GM23338 (cell line): ENCODE measurements around the gene GSTM1. TPM values are rescaled to one million over a fixed set of nuclear protein-coding genes. Genes with fewer than 3 reads are reported as not detected.
A peak's percentile ranks its signal among the peaks of the same experiment; 100 is the strongest.
"Not testable (repeated sequence)": the region's sequence is repeated elsewhere in the genome, so short reads cannot be mapped to it uniquely, and the experiment has no call there.

Experiments
- ATAC-seq: fragments of 200-7000 bp; cut with Tn5 transposase; 3 replicates; pipeline ENCODE4 v1.9.1; 2020
- DNase-seq: peaks from one replicate; pipeline ENCODE4 v3.0.0-alpha.2; 2015; ENCODE audit warnings: low spot score
- H2AFZ ChIP-seq: fragments of 200-600 bp; sonication (generic); 2 replicates; pipeline ENCODE4 v1.8.0; 2016; ENCODE audit warnings: antibody characterized with exemption, mild to moderate bottlenecking, moderate library complexity
- H3F3A ChIP-seq: fragments of 200-600 bp; sonication (generic); replicated peaks from 2 replicates; pipeline ENCODE4 v1.8.0; 2017; ENCODE audit warnings: antibody characterized with exemption, mixed run types, low read depth
- H3K27ac ChIP-seq: fragments of 200-600 bp; sonication (generic); 2 replicates; pipeline ENCODE4 v1.6.1; 2016; ENCODE audit warnings: low read depth
- H3K27me3 ChIP-seq: fragments of 200-600 bp; sonication (generic); 2 replicates; pipeline ENCODE4 v1.8.0; 2016; ENCODE audit warnings: mild to moderate bottlenecking, mixed run types, moderate library complexity; ENCODE audit not compliant: insufficient read depth
- H3K36me3 ChIP-seq: fragments of 200-600 bp; sonication (generic); 2 replicates; pipeline ENCODE4 v1.8.0; 2016; ENCODE audit warnings: mild to moderate bottlenecking; ENCODE audit not compliant: insufficient read depth
- H3K4me1 ChIP-seq: fragments of 200-600 bp; sonication (generic); 2 replicates; pipeline ENCODE4 v1.8.0; 2016; ENCODE audit warnings: mild to moderate bottlenecking, moderate library complexity; ENCODE audit not compliant: insufficient read depth
- H3K4me2 ChIP-seq: fragments of 200-600 bp; sonication (generic); 2 replicates; pipeline ENCODE4 v1.7.1; 2017; ENCODE audit warnings: mixed run types
- H3K4me3 ChIP-seq: fragments of 200-600 bp; sonication (generic); 2 replicates; pipeline ENCODE4 v1.6.1; 2016; ENCODE audit warnings: mixed run types
- H3K79me2 ChIP-seq: fragments of 200-600 bp; sonication (generic); replicated peaks from 2 replicates; pipeline ENCODE4 v1.8.0; 2017; ENCODE audit warnings: mild to moderate bottlenecking; ENCODE audit not compliant: insufficient read depth
- H3K9me2 ChIP-seq: fragments of 200-600 bp; sonication (generic); 2 replicates; pipeline ENCODE4 v1.8.0; 2017; ENCODE audit not compliant: insufficient read depth
- H4K20me1 ChIP-seq: fragments of 200-600 bp; sonication (generic); replicated peaks from 2 replicates; pipeline ENCODE4 v1.8.0; 2017; ENCODE audit warnings: mild to moderate bottlenecking; ENCODE audit not compliant: insufficient read depth
- H3K27ac Mint-ChIP-seq: 2 replicates; pipeline ENCODE4 v1.8.0; 2020; ENCODE audit warnings: inconsistent platforms, mild to moderate bottlenecking, moderate library complexity, mixed read lengths
- H3K27me3 Mint-ChIP-seq: 3 replicates; pipeline ENCODE4 v1.8.0; 2022; ENCODE audit warnings: low read depth, mild to moderate bottlenecking, moderate library complexity, mixed read lengths, inconsistent platforms; ENCODE audit not compliant: insufficient read depth, poor library complexity
- H3K36me3 Mint-ChIP-seq: 3 replicates; pipeline ENCODE4 v1.8.0; 2021; ENCODE audit warnings: low read depth, mild to moderate bottlenecking, inconsistent platforms, moderate library complexity, mixed read lengths
- H3K4me1 Mint-ChIP-seq: 3 replicates; pipeline ENCODE4 v1.8.0; 2020; ENCODE audit warnings: mild to moderate bottlenecking, inconsistent platforms, mixed read lengths
- H3K4me3 Mint-ChIP-seq: 3 replicates; pipeline ENCODE4 v1.8.0; 2021; ENCODE audit warnings: moderate library complexity, mild to moderate bottlenecking, inconsistent platforms, mixed read lengths
- H3K9me3 Mint-ChIP-seq: 3 replicates; pipeline ENCODE4 v1.8.0; 2020; ENCODE audit warnings: moderate library complexity, mild to moderate bottlenecking, inconsistent platforms, mixed read lengths
- CREB1 ChIP-seq: fragments of 250-450 bp; sonication (Bioruptor Pico); IDR thresholded peaks from 2 replicates; pipeline ENCODE4 v1.5.0; 2020; ENCODE audit warnings: low read depth, mild to moderate bottlenecking, moderate library complexity
- EZH2 ChIP-seq: fragments of 200-600 bp; sonication (generic); IDR thresholded peaks from one replicate; pipeline ENCODE4 v1.8.0; 2017; ENCODE audit warnings: antibody characterized with exemption, mild to moderate bottlenecking, low read depth; ENCODE audit not compliant: unreplicated experiment
- JUNB ChIP-seq: IDR thresholded peaks from one replicate; pipeline ENCODE4 v1.6.1; 2016; ENCODE audit warnings: antibody characterized with exemption; ENCODE audit not compliant: unreplicated experiment
- NANOG ChIP-seq: IDR thresholded peaks from 2 replicates; pipeline ENCODE4 v1.6.1; 2016; ENCODE audit warnings: antibody characterized with exemption, borderline replicate concordance
- POLR2AphosphoS5 ChIP-seq: IDR thresholded peaks from 2 replicates; pipeline ENCODE4 v1.6.1; 2016; ENCODE audit warnings: antibody characterized with exemption, low read depth
- STAT1 ChIP-seq: IDR thresholded peaks from one replicate; pipeline ENCODE4 v1.6.1; 2016; ENCODE audit warnings: antibody characterized with exemption; ENCODE audit not compliant: unreplicated experiment
- ZNF331 ChIP-seq: fragments of 250-450 bp; sonication (Bioruptor Pico); IDR thresholded peaks from 2 replicates; pipeline ENCODE4 v1.5.0; 2020; ENCODE audit warnings: low read depth, mild to moderate bottlenecking, moderate library complexity
- polyA plus RNA-seq: library from polyadenylated mRNA; unstranded; fragments of >200 nt; fragmentation: Nextera tagmentation; extraction: Ambion mirVana; gene quantifications from 2 replicates; pipeline ENCODE4 v1.2.1, GENCODE V29; 2016
- total RNA-seq: library from RNA; depleted of rRNA; stranded (reverse); fragments of >200 nt; shearing (Covaris generic); gene quantifications from 2 replicates; pipeline ENCODE4 v1.2.3, GENCODE V29; 2014
- TF ChIP-seq, protein P1 (sequence below), 2 experiments: fragments of 200-600 bp in 1 of 2; sonication (generic) in 1 of 2; conservative IDR thresholded peaks; 2 replicates each; pipeline versions ENCODE4 v1.5.1 to v1.6.1; 2016 to 2017; ENCODE audit warnings: antibody characterized with exemption in 2 of 2, low read depth in 2 of 2, mild to moderate bottlenecking in 2 of 2, moderate library complexity in 1 of 2
- TF ChIP-seq, protein P2 (sequence below): IDR thresholded peaks from one replicate; pipeline ENCODE4 v1.6.1; 2018; ENCODE audit warnings: antibody characterized with exemption; ENCODE audit not compliant: unreplicated experiment
- TF ChIP-seq, protein P3 (sequence below): IDR thresholded peaks from 2 replicates; pipeline ENCODE4 v1.6.1; 2016; ENCODE audit warnings: antibody characterized with exemption

The GSTM1 gene
- total and polyA plus RNA-seq, 2 experiments from 2014 or later, result not detected

DNA sequence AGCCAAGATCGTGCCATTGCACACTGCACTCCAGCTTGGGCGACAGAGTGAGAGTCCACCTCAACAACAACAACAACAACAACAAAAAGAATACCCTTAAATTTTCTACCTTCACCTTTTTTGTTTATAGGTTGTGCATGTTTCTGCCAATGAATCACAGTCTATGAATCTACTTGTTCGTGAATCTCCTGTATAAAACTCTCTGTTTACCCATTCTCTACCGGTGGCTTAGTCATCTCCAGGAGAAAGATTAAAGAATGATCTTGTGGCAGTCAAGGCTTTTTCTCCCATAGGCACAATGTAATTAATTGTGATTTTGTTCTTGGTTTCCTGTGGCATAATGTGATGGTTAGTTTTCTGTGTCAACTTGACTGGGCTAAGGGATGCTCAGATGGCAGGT is 10.2 kb downstream of the GSTM1 start:
- not testable (repeated sequence) for ATAC-seq, H3K9me2 ChIP-seq, H3K27ac ChIP-seq, H3K27me3 Mint-ChIP-seq, H2AFZ ChIP-seq, H3K4me3 ChIP-seq, H3F3A ChIP-seq, H3K27ac Mint-ChIP-seq, H3K36me3 ChIP-seq, H3K9me3 Mint-ChIP-seq, H3K79me2 ChIP-seq, H3K4me2 ChIP-seq, H4K20me1 ChIP-seq, DNase-seq, H3K4me3 Mint-ChIP-seq, H3K4me1 Mint-ChIP-seq, H3K36me3 Mint-ChIP-seq, H3K27me3 ChIP-seq, H3K4me1 ChIP-seq

DNA sequence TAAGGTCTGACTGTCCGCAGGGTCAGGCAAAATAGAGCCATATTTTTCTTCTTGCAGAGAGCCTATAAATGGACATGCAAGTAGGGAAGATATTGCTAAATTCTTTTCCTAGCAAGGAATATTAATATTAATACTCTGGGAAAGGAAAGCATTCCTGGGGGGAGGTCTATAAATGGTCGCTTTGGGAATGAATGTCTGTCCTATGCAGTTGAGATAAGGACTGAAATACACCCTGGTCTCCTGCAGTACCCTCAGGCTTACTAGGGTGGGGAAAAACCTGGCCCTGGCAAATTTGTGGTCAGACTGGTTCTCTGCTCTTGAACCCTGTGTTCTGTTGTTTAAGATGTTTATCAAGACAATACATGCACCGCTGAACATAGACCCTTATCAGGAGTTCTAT is 15.3 kb downstream of the GSTM1 start:
- H3K27ac ChIP-seq, H4K20me1 ChIP-seq, H3K4me1 ChIP-seq, H3K27me3 ChIP-seq, H3K4me3 ChIP-seq, H3K9me2 ChIP-seq, H3K27me3 Mint-ChIP-seq, H3K79me2 ChIP-seq, H3K36me3 ChIP-seq, H3K4me2 ChIP-seq, H2AFZ ChIP-seq, H3K27ac Mint-ChIP-seq, H3K4me3 Mint-ChIP-seq, H3F3A ChIP-seq, H3K4me1 Mint-ChIP-seq, ATAC-seq, H3K36me3 Mint-ChIP-seq: not testable (repeated sequence)
- H3K9me3 Mint-ChIP-seq, result peaks cover 10% of the 10 kb centered on the region
- DNase-seq, result peak; percentile 0

DNA sequence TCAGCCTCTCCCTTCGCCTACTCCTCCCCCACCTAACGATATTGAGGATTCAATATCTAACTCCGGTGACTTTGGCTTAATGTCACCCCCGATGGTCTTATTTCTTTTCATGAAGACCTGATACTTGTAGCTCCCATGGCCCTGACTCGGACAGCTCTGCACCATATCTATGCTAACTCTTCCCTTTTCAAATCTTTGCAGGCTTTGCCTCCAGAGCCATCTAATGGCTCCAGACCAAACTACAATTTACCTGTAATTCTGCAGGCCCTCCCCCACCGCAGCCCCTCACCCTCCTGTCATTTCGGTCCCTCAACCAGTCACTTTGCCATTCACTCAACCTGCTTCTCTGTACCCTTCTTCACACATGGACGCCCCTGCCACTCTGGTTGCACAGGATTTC is 16.6 kb downstream of the GSTM1 start:
- Mint-ChIP-seq H3K27me3 (peaks cover 3% of the 10 kb centered on the region), H3K4me1 (peaks cover 2% of the 10 kb centered on the region; the same call in 1 of the 3 replicates), H3K4me3 (no peak overlapping the region), H3K9me3 (peaks cover 23% of the 10 kb centered on the region), H3K36me3 (peaks cover 8% of the 10 kb centered on the region; the same call in 2 of the 3 replicates), H3K27ac (no peak overlapping the region)
- DNase-seq, result peak; percentile 55
- TF ChIP-seq, protein P1, sequence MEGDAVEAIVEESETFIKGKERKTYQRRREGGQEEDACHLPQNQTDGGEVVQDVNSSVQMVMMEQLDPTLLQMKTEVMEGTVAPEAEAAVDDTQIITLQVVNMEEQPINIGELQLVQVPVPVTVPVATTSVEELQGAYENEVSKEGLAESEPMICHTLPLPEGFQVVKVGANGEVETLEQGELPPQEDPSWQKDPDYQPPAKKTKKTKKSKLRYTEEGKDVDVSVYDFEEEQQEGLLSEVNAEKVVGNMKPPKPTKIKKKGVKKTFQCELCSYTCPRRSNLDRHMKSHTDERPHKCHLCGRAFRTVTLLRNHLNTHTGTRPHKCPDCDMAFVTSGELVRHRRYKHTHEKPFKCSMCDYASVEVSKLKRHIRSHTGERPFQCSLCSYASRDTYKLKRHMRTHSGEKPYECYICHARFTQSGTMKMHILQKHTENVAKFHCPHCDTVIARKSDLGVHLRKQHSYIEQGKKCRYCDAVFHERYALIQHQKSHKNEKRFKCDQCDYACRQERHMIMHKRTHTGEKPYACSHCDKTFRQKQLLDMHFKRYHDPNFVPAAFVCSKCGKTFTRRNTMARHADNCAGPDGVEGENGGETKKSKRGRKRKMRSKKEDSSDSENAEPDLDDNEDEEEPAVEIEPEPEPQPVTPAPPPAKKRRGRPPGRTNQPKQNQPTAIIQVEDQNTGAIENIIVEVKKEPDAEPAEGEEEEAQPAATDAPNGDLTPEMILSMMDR (conservative IDR thresholded peaks at IDR 0.05; ENCODE audit: low read depth in 2 of 2), result peak in 1 of 2 experiments; percentile 61; a peak in 3 of 4 replicates
- no peak for TF ChIP-seq ZNF331 (CRISPR knock-in tag)
- Histone ChIP-seq H3K27me3 (no peaks in the 10 kb centered on the region), H3K36me3 (no peaks in the 10 kb centered on the region; the same call in 1 of the 2 replicates), H4K20me1 (no peaks in the 10 kb centered on the region), H3K4me3 (no peak overlapping the region), H3K4me1 (no peaks in the 10 kb centered on the region), H3K9me2 (no peaks in the 10 kb centered on the region), H3K4me2 (no peak overlapping the region), H3F3A (no peaks in the 10 kb centered on the region), H3K27ac (no peak overlapping the region), H2AFZ (no peak overlapping the region), H3K79me2 (no peaks in the 10 kb centered on the region)
- peak; percentile 67 for ATAC-seq

DNA sequence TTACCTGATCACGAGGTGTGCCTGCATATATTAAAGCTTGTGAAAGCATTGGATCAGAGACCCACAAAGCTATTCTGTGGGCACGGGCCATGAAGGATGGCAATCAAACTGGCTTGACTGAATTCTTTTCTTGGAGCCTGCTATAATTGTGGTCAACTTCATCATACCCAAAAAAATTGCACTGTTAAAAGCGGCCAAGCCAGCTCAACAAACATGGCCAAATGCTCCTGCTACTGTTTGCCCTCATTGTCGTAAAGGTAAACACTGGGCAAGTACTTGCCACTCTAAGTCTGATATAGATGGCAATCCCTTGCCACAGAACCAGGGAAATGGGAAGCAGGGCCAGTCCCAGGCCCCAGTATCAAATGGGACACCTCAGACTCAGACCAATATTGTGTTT is 17.8 kb downstream of the GSTM1 start:
- Histone ChIP-seq H3F3A (no peaks in the 10 kb centered on the region), H2AFZ (no peak overlapping the region), H3K36me3 (no peaks in the 10 kb centered on the region; the same call in 1 of the 2 replicates), H3K9me2 (no peaks in the 10 kb centered on the region), H3K4me1 (no peaks in the 10 kb centered on the region), H3K79me2 (no peaks in the 10 kb centered on the region), H3K4me2 (no peak overlapping the region), H3K4me3 (no peak overlapping the region), H3K27ac (no peak overlapping the region), H3K27me3 (no peaks in the 10 kb centered on the region), H4K20me1 (no peaks in the 10 kb centered on the region)
- DNase-seq, result no peak
- Mint-ChIP-seq H3K4me1 (peaks cover 2% of the 10 kb centered on the region; the same call in 1 of the 3 replicates), H3K36me3 (peaks cover 10% of the 10 kb centered on the region; the same call in 2 of the 3 replicates), H3K4me3 (no peak overlapping the region), H3K27me3 (peaks cover 7% of the 10 kb centered on the region), H3K27ac (no peak overlapping the region), H3K9me3 (peaks cover 28% of the 10 kb centered on the region)
- no peak for ATAC-seq
- TF ChIP-seq, protein P2, sequence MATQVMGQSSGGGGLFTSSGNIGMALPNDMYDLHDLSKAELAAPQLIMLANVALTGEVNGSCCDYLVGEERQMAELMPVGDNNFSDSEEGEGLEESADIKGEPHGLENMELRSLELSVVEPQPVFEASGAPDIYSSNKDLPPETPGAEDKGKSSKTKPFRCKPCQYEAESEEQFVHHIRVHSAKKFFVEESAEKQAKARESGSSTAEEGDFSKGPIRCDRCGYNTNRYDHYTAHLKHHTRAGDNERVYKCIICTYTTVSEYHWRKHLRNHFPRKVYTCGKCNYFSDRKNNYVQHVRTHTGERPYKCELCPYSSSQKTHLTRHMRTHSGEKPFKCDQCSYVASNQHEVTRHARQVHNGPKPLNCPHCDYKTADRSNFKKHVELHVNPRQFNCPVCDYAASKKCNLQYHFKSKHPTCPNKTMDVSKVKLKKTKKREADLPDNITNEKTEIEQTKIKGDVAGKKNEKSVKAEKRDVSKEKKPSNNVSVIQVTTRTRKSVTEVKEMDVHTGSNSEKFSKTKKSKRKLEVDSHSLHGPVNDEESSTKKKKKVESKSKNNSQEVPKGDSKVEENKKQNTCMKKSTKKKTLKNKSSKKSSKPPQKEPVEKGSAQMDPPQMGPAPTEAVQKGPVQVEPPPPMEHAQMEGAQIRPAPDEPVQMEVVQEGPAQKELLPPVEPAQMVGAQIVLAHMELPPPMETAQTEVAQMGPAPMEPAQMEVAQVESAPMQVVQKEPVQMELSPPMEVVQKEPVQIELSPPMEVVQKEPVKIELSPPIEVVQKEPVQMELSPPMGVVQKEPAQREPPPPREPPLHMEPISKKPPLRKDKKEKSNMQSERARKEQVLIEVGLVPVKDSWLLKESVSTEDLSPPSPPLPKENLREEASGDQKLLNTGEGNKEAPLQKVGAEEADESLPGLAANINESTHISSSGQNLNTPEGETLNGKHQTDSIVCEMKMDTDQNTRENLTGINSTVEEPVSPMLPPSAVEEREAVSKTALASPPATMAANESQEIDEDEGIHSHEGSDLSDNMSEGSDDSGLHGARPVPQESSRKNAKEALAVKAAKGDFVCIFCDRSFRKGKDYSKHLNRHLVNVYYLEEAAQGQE, result no peak
- TF ChIP-seq CREB1 (CRISPR knock-in tag) (no peak), STAT1 (no peak), POLR2AphosphoS5 (no peak), EZH2 (no peak), JUNB (no peak), NANOG (no peak)
- TF ChIP-seq, protein P3, sequence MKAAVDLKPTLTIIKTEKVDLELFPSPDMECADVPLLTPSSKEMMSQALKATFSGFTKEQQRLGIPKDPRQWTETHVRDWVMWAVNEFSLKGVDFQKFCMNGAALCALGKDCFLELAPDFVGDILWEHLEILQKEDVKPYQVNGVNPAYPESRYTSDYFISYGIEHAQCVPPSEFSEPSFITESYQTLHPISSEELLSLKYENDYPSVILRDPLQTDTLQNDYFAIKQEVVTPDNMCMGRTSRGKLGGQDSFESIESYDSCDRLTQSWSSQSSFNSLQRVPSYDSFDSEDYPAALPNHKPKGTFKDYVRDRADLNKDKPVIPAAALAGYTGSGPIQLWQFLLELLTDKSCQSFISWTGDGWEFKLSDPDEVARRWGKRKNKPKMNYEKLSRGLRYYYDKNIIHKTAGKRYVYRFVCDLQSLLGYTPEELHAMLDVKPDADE, result no peak
